ENCODE data around the gene FSCN2. TPM values are rescaled to one million over a fixed set of nuclear protein-coding genes. Genes with fewer than 3 reads are reported as not detected.

The FSCN2 gene
- total RNA-seq, 1 experiment from 2014 or later: 1.6 TPM

DNA sequence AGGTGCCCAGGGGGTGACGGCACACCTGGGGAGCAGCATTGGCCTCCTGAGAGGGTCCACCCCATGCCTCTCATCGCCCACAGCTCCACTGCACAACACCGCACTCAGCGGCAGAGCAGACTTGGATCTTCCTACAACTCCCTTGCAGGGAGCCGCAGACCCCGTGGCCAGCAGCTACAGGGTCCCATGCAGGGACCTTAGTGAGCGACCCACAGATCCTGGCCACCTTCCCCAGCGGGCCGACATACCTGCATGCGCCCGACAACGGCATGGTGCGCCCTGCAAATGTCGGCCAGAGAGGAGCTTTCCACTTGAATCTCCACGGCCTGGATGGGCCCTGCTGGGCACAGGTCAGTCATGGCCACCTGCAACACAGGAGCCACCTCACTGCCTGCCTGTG lies 15.6 kb downstream of the FSCN2 start:
- Mint-ChIP-seq H3K27ac (no peak overlapping the region), H3K36me3 (ENCODE audit: insufficient read depth in 1 of 3, low read depth in 3 of 3) (peaks cover 11 to 46% (median 28%) of the 10 kb centered on the region in 3 experiments), H3K27me3 (ENCODE audit: low read depth) (no peaks in the 10 kb centered on the region), H3K4me3 (no peak overlapping the region), H3K9me3 (no peaks in the 10 kb centered on the region), H3K4me1 (no peaks in the 10 kb centered on the region)
- Histone ChIP-seq H3K4me1 (ENCODE audit: insufficient read depth, low read length) (no peaks in the 10 kb centered on the region), H2BK120ac (ENCODE audit: low read depth, low read length, poor library complexity, severe bottlenecking) (no peak overlapping the region), H4K20me1 (ENCODE audit: control insufficient read depth, insufficient read depth, insufficient read length) (peaks cover 2% of the 10 kb centered on the region), H3K56ac (ENCODE audit: insufficient read length, low read depth, low read length) (no peak overlapping the region), H2AFZ (ENCODE audit: low read length) (no peak overlapping the region), H3K23ac (ENCODE audit: insufficient read length, low read depth, low read length) (no peak overlapping the region), H3K9ac (ENCODE audit: extremely low read depth, insufficient read length, low read length) (no peak overlapping the region), H3K4me2 (ENCODE audit: insufficient read depth, insufficient read length, low read length) (no peak overlapping the region), H3K23me2 (ENCODE audit: insufficient read length, low read depth, low read length, poor library complexity, severe bottlenecking) (no peaks in the 10 kb centered on the region), H3K18ac (ENCODE audit: insufficient read length, low read depth, low read length) (no peak overlapping the region), H2BK5ac (ENCODE audit: insufficient read length, low read length) (no peak overlapping the region), H4K91ac (ENCODE audit: insufficient read length, low read depth, low read length) (no peak overlapping the region), H2BK15ac (ENCODE audit: low read depth, low read length) (no peak overlapping the region), H4K8ac (replicated peaks; ENCODE audit: insufficient read length, low read depth, low read length) (no peak overlapping the region), H2AK5ac (ENCODE audit: insufficient read length, low read length) (no peak overlapping the region), H3K79me1 (ENCODE audit: insufficient read depth, low read depth, low read length, poor library complexity, severe bottlenecking) (no peaks in the 10 kb centered on the region), H3K14ac (ENCODE audit: insufficient read depth, low read length) (no peak overlapping the region), H3K79me2 (ENCODE audit: insufficient read depth, low read length) (no peaks in the 10 kb centered on the region), H3K4ac (ENCODE audit: low read depth, low read length) (no peak overlapping the region), H3T11ph (ENCODE audit: low read length) (no peak overlapping the region), H2BK20ac (ENCODE audit: low read depth, low read length, poor library complexity, severe bottlenecking) (no peak overlapping the region), H3K27ac (ENCODE audit: insufficient read length, low read depth, low read length) (no peak overlapping the region), H2BK12ac (ENCODE audit: insufficient read length, low read depth, low read length) (no peak overlapping the region), H3K9me3 (ENCODE audit: control insufficient read depth, low read depth, low read length) (no peaks in the 10 kb centered on the region), H3K27me3 (ENCODE audit: insufficient read depth, low read length) (no peaks in the 10 kb centered on the region), H4K5ac (ENCODE audit: insufficient read length, low read depth, low read length) (no peak overlapping the region)
- no CpG with 5 or more reads among the region's 15 CpGs for WGBS (ENCODE audit: extremely low coverage, insufficient read length, low lambda C conversion rate)
- TF ChIP-seq, protein P1, sequence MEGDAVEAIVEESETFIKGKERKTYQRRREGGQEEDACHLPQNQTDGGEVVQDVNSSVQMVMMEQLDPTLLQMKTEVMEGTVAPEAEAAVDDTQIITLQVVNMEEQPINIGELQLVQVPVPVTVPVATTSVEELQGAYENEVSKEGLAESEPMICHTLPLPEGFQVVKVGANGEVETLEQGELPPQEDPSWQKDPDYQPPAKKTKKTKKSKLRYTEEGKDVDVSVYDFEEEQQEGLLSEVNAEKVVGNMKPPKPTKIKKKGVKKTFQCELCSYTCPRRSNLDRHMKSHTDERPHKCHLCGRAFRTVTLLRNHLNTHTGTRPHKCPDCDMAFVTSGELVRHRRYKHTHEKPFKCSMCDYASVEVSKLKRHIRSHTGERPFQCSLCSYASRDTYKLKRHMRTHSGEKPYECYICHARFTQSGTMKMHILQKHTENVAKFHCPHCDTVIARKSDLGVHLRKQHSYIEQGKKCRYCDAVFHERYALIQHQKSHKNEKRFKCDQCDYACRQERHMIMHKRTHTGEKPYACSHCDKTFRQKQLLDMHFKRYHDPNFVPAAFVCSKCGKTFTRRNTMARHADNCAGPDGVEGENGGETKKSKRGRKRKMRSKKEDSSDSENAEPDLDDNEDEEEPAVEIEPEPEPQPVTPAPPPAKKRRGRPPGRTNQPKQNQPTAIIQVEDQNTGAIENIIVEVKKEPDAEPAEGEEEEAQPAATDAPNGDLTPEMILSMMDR (conservative IDR thresholded peaks at IDR 0.05): no peak
- DNase-seq: no peak
